HL-60 (cell line): ENCODE data around the gene TRABD2B.

Source experiments
- DNase-seq, 2 experiments: peaks; one replicate each; pipeline ENCODE4 v3.0.0-alpha.2; 2010 to 2020; ENCODE audit warnings: low read depth in 1 of 2, low spot score in 1 of 2
- H3K27ac ChIP-seq: fragments of 250-450 bp; sonication (Bioruptor Pico); replicated peaks from 2 replicates; pipeline ENCODE4 v1.5.1; 2020; ENCODE audit warnings: mild to moderate bottlenecking, moderate library complexity
- H3K27me3 ChIP-seq: fragments of 250-450 bp; sonication (Bioruptor Pico); 2 replicates; pipeline ENCODE4 v1.5.1; 2021; ENCODE audit warnings: mild to moderate bottlenecking, moderate library complexity; ENCODE audit not compliant: insufficient read depth, poor library complexity, severe bottlenecking
- H3K4me3 ChIP-seq: replicated peaks from 2 replicates; pipeline ENCODE4 v1.5.1; 2011; ENCODE audit warnings: mild to moderate bottlenecking, control low read depth, low read length; ENCODE audit not compliant: insufficient read depth
- GABPA ChIP-seq: IDR thresholded peaks from 2 replicates; pipeline ENCODE4 v1.6.1; 2012; ENCODE audit warnings: low read depth
- POLR2AphosphoS5 ChIP-seq: IDR thresholded peaks from 2 replicates; pipeline ENCODE4 v1.6.1; 2012; ENCODE audit warnings: low read depth
- REST ChIP-seq: IDR thresholded peaks from 2 replicates; pipeline ENCODE4 v1.6.1; 2012; ENCODE audit warnings: low read depth; ENCODE audit not compliant: insufficient replicate concordance
- SPI1 ChIP-seq: IDR thresholded peaks from 2 replicates; pipeline ENCODE4 v1.6.1; 2012; ENCODE audit warnings: low read depth, mild to moderate bottlenecking, borderline replicate concordance
- TF ChIP-seq, protein P1 (sequence below): IDR thresholded peaks from one replicate; pipeline ENCODE4 v1.5.1; 2011; ENCODE audit warnings: low read length, control low read depth, inconsistent platforms; ENCODE audit not compliant: insufficient read depth

The TRABD2B gene

GRCh38 chr1:47761974-47762373 lies 235.2 kb downstream of the TRABD2B start:
- no peaks in the 10 kb centered on the region for H3K27me3 ChIP-seq
- TF ChIP-seq POLR2AphosphoS5 (no peak), SPI1 (no peak), GABPA (no peak), REST (no peak)
- TF ChIP-seq, protein P1, sequence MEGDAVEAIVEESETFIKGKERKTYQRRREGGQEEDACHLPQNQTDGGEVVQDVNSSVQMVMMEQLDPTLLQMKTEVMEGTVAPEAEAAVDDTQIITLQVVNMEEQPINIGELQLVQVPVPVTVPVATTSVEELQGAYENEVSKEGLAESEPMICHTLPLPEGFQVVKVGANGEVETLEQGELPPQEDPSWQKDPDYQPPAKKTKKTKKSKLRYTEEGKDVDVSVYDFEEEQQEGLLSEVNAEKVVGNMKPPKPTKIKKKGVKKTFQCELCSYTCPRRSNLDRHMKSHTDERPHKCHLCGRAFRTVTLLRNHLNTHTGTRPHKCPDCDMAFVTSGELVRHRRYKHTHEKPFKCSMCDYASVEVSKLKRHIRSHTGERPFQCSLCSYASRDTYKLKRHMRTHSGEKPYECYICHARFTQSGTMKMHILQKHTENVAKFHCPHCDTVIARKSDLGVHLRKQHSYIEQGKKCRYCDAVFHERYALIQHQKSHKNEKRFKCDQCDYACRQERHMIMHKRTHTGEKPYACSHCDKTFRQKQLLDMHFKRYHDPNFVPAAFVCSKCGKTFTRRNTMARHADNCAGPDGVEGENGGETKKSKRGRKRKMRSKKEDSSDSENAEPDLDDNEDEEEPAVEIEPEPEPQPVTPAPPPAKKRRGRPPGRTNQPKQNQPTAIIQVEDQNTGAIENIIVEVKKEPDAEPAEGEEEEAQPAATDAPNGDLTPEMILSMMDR: no peak
- H3K27ac ChIP-seq: no peak overlapping the region
- no peak overlapping the region for H3K4me3 ChIP-seq
- DNase-seq: no peak

DNA sequence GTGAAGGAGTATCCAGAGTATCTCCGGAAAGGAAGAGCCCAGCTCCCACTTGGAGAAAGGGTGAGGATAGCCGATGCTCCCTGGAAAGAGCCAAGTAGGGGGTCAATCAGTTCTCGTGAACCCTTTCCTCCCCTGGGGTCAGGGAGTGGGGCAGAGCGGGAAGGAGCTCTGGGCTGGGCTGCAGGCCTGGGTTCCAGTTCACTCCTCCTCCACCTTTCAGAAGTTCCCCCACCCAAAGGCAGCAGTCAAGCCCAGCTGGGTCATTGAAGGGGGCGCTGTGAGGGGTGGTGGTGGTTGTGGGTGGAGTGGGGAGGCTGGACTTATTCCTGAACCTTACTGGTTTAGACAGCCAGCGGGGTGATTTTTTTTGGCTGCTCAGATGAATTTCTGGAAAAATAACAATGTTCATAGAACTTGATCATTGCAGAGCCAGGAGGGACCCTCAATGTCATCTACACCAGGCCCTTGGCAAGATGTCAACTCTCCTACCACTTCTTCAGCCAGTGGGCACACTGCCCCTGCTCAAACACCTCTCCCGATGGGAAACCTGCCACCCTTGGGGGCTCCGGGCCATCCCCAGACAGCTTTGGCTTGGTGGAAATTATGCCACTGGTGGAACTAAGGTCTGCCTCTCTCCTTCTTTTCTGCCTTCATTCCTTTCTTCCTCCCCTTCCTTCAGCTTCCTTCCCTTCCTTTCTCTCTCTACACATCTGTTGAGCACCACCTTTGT lies 235.8 kb downstream of the TRABD2B start:
- TF ChIP-seq POLR2AphosphoS5 (no peak), SPI1 (no peak), GABPA (no peak), REST (no peak)
- TF ChIP-seq, protein P1: no peak
- Histone ChIP-seq H3K4me3 (no peak overlapping the region), H3K27me3 (no peaks in the 10 kb centered on the region), H3K27ac (no peak overlapping the region)
- DNase-seq: no peak

DNA sequence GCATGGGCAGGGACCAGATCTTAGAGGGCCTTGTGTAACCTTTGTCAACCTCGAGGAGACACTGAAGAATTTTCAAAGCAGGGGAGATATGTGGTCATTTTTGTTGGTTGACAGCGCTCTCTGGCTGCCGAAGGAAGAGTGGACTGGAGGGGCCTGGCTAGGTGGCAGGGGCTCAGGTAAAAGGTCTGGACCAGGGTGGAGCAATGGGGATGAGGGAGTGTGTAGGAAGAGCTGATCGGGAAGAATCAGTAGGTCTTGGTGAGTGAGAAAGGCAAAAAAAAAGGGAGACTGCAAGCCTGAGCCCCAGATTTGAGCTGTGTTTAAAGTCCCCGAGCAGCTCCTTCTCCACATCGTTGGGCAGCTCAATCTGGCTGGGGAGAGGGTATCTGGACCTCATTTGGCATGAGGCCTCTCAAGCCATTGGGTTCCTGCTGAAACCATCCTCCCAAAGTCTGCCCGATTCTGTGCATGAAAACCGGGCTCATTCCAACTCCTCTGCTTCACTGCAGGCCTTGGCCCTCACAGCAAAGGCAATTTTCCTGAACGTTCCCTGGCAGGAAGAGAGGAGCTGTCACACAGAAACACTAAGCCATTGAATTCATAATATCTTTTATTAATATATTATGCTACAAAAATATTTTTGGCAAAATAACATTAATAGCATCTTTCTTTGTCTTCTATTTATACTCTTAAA lies 237.1 kb downstream of the TRABD2B start:
- Histone ChIP-seq H3K27ac (no peak overlapping the region), H3K4me3 (no peak overlapping the region), H3K27me3 (no peaks in the 10 kb centered on the region)
- DNase-seq: no peak
- no peak for TF ChIP-seq POLR2AphosphoS5
- TF ChIP-seq, protein P1: no peak
- no peak for TF ChIP-seq SPI1
- TF ChIP-seq GABPA: no peak
- no peak for TF ChIP-seq REST
